Esophagus muscularis mucosa (tissue), 4 donors: ENCODE measurements around the gene STAB2. TPM values are rescaled to one million over a fixed set of nuclear protein-coding genes. Genes with fewer than 3 reads are reported as not detected.

Experiments
- DNase-seq: peaks from one replicate; pipeline ENCODE4 v3.0.0-alpha.2; 2017; ENCODE audit errors: extremely low spot score
- H3K27ac ChIP-seq, 4 donors: fragments of 200-600 bp; sonication (generic); replicated peaks in 1 of 4; 1 replicate in 3 of 4; 2 replicates in 1 of 4; pipeline ENCODE4 v1.5.1; 2016 to 2019; ENCODE audit warnings: mild to moderate bottlenecking in 1 of 4
- H3K27me3 ChIP-seq, 4 donors: fragments of 200-600 bp; sonication (generic); one replicate each; pipeline versions ENCODE4 v1.5.1 to v1.6.0; 2016 to 2019
- H3K36me3 ChIP-seq, 4 donors: fragments of 200-600 bp; sonication (generic); one replicate each; pipeline ENCODE4 v1.5.1; 2016 to 2019
- H3K4me1 ChIP-seq, 4 donors: fragments of 200-600 bp; sonication (generic); one replicate each; pipeline ENCODE4 v1.5.1; 2016 to 2019
- H3K4me3 ChIP-seq, 4 donors: fragments of 200-600 bp; sonication (generic); 1 replicate in 2 of 4; 2 replicates in 2 of 4; pipeline ENCODE4 v1.5.1; 2016 to 2019; ENCODE audit warnings: mild to moderate bottlenecking in 4 of 4, moderate library complexity in 1 of 4
- H3K9me3 ChIP-seq, 4 donors: fragments of 200-600 bp; sonication (generic); 1 replicate in 3 of 4; 2 replicates in 1 of 4; pipeline ENCODE4 v1.5.1; 2016 to 2019
- CTCF ChIP-seq, 3 experiments: fragments of 200-600 bp in 2 of 3; fragments of 450-650 bp in 1 of 3; sonication (generic) in 2 of 3; IDR thresholded peaks; one replicate each; pipeline ENCODE4 v1.5.1; 2017 to 2019; ENCODE audit warnings: antibody characterized with exemption in 3 of 3, mild to moderate bottlenecking in 2 of 3, moderate library complexity in 1 of 3
- EP300 ChIP-seq: sonication (generic); formaldehyde crosslinking; IDR thresholded peaks from one replicate; pipeline ENCODE4 v1.6.1; 2017; ENCODE audit warnings: antibody characterized with exemption
- POLR2A ChIP-seq: fragments of 450-650 bp; IDR thresholded peaks from one replicate; pipeline ENCODE4 v1.6.1; 2017; ENCODE audit warnings: antibody characterized with exemption, moderate library complexity, mild to moderate bottlenecking, low read depth
- POLR2AphosphoS5 ChIP-seq, 2 donors: sonication (generic); formaldehyde crosslinking; IDR thresholded peaks; one replicate each; pipeline ENCODE4 v1.6.1; 2017; ENCODE audit warnings: antibody characterized with exemption in 2 of 2
- WGBS: methylation state at CpG from one replicate; pipeline ENCODE4 v1.1.5; 2018; 5-methylcytosine and 5-hydroxymethylcytosine counted together
- intact Hi-C: fragments of 100-400 bp; cut with DNase I; formaldehyde crosslinking; loops from one replicate; pipeline ENCODE4 v1.15.1; 2023
- total RNA-seq, 4 donors: library from RNA; depleted of rRNA; stranded (reverse); fragments of >200 nt; gene quantifications; one replicate each; pipeline versions ENCODE4 v1.1.0 to v1.2.1, GENCODE V29; 2016

Gene STAB2
- total RNA-seq, 4 donors from 2014 or later: under 0.01 to 0.50 (median 0.29) TPM; not detected in 1

- intact Hi-C loops: no loop called here
- Histone ChIP-seq H3K27me3 (no peaks in the 10 kb centered on the region), H3K9me3 (no peaks in the 10 kb centered on the region), H3K4me3 (no peak overlapping the region), H3K36me3 (peaks cover 0 to 71% (median 32%) of the 10 kb centered on the region in 4 donors), H3K4me1 (peaks cover 3 to 100% (median 94%) of the 10 kb centered on the region in 4 donors), H3K27ac (peak overlapping the region; percentile 55 to 78 (median 67))
- 83% methylated on average over 5 of the region's 5 CpGs for WGBS
- DNase-seq: no peak
- TF ChIP-seq EP300 (no peak), POLR2AphosphoS5 (IDR thresholded peaks at IDR 0.05) (no peak), POLR2A (no peak), CTCF (IDR thresholded peaks at IDR 0.05) (no peak)
Measured at GRCh38 chr12:103805655-103806360, 218.7 kb downstream of the STAB2 start.

GRCh38 chr12:103806803-103807202 lies 219.7 kb downstream of the STAB2 start:
- Histone ChIP-seq H3K27me3 (no peaks in the 10 kb centered on the region), H3K4me3 (no peak overlapping the region), H3K9me3 (no peaks in the 10 kb centered on the region), H3K27ac (peak overlapping the region; percentile 20 to 50 (median 48)), H3K36me3 (peaks cover 0 to 77% (median 40%) of the 10 kb centered on the region in 4 donors), H3K4me1 (peaks cover 0 to 100% (median 87%) of the 10 kb centered on the region in 4 donors)
- intact Hi-C loops: no loop called here
- WGBS: 70% methylated on average over 4 of the region's 4 CpGs
- DNase-seq: no peak
- TF ChIP-seq EP300 (no peak), POLR2A (no peak), POLR2AphosphoS5 (IDR thresholded peaks at IDR 0.05) (no peak), CTCF (IDR thresholded peaks at IDR 0.05) (no peak)

- H3K27me3 ChIP-seq: no peaks in the 10 kb centered on the region
- no peaks in the 10 kb centered on the region for H3K9me3 ChIP-seq
- no peak for TF ChIP-seq CTCF (IDR thresholded peaks at IDR 0.05)
- no peak for TF ChIP-seq EP300
- no peak for TF ChIP-seq POLR2A
- no peak for TF ChIP-seq POLR2AphosphoS5 (IDR thresholded peaks at IDR 0.05)
- no peak for DNase-seq
- intact Hi-C loops: no loop called here
- H3K36me3 ChIP-seq: peaks cover 0 to 81% (median 42%) of the 10 kb centered on the region in 4 donors
- WGBS: 91% methylated on average over 9 of the region's 9 CpGs
- H3K27ac ChIP-seq: peak overlapping the region in 2 of 4 donors; percentile 47 to 50
- peaks cover 0 to 95% (median 78%) of the 10 kb centered on the region in 4 donors for H3K4me1 ChIP-seq
- no peak overlapping the region for H3K4me3 ChIP-seq
Measured at GRCh38 chr12:103807561-103808238, 220.6 kb downstream of the STAB2 start.

- TF ChIP-seq POLR2A (no peak), POLR2AphosphoS5 (IDR thresholded peaks at IDR 0.05) (no peak), EP300 (no peak), CTCF (IDR thresholded peaks at IDR 0.05) (no peak)
- 87% methylated on average over 6 of the region's 6 CpGs for WGBS
- Histone ChIP-seq H3K4me3 (no peak overlapping the region), H3K4me1 (peaks cover 0 to 95% (median 75%) of the 10 kb centered on the region in 4 donors), H3K27me3 (no peaks in the 10 kb centered on the region), H3K9me3 (no peaks in the 10 kb centered on the region), H3K27ac (peak overlapping the region in 1 of 4 donors; percentile 47), H3K36me3 (peaks cover 0 to 87% (median 49%) of the 10 kb centered on the region in 4 donors)
- intact Hi-C loops: no loop called here
- no peak for DNase-seq
Measured at GRCh38 chr12:103808239-103808880, 221.3 kb downstream of the STAB2 start.
